Activated naive CD4-positive, alpha-beta T cell (primary cell): ENCODE measurements around the gene GPA33.
A peak's percentile ranks its signal among the peaks of the same experiment; 100 is the strongest.

ENCODE experiments used
- DNase-seq, 4 experiments: peaks; one replicate each; lab custom pipeline; 2025; lab: John Stamatoyannopoulos, UW

GPA33 gene

DNA sequence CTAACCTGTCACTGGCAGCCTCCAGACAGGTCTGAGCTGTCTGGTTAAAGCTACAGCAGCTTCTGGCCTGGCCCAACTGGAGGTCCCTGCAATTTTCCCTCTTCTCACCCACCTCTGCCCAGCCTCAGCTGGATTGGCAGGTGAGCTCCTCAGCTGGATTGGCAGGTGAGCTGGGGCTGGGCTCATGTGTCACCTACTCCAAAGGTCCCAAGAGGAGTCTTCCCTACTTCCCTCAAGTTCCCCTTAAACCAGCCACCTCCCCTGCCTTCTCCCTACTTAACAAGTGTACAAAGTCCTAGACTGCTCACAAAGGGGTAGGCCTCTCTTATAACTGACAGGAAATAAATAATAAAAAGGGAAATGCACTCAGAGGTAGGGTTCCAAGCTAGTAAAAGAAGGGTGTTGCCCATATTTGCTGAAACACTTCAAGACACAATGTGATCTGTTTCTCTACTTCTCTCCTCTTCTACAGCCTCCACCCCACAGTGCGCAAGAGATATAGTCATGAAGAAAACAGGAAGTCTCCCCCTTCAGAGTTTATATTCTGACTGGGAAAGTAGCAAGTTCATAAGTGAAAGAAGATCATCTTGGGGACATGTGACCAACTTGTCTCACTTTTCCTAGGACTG, at the start of gene GPA33:
TSS of gene GPA33 (minus strand) at position 64 of the 629 bp plus-strand sequence. CDS start 90 bp downstream, outside the sequence.
- DNase-seq: peak in 1 of 4 experiments; percentile 20

DNA sequence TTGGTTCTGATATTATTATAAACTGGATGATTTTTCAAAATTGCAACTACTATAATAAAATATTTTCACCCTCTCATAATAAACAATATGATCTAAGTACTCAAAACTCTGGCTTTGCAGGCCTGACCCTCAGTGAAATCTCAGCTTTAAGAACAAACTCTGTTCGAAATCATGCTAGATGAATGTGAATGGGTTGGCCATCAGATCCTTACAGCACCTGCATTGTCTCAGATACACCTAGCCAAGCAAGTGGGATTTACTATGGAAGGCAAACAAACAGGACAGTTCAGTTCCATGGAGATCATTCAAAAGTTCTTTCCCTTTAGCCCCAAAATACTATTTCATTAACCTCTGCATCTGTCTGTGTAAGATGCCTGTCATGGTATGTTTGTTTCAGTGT, 48.5 kb upstream of the GPA33 start:
- no peak for DNase-seq

DNA sequence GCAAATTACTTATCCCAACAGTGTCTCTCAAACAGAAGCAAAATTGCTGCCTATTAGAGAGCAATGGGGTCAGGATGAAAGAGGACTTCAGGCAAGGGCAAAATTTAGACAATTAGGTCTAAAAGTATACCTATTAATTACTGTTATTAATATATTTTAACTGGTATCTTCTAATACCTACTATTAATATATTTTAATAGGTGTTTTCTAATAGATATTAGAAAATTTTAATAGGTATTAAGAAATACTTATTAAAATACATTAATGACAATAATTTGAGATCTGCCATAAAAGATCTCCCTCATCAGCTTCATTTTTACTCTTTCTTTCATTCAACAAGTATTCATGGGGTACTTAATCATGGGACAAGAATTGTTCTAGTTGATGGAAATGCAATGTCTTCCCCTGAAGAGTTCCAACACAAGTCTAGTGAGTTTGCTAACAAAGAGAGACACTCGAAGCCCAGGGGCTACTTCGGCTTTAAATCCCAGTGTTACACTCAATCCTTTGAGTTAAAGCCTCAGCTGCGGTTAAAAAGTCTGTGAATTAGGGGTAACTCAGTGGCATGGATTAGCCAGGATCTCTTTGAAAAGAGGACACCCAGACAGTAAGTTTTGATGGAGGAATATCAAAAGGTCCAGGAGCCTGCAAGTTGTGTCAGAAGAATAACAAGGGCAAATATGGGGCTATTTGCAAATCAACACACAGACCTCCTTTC, 47.8 kb upstream of the GPA33 start:
- DNase-seq: no peak

DNA sequence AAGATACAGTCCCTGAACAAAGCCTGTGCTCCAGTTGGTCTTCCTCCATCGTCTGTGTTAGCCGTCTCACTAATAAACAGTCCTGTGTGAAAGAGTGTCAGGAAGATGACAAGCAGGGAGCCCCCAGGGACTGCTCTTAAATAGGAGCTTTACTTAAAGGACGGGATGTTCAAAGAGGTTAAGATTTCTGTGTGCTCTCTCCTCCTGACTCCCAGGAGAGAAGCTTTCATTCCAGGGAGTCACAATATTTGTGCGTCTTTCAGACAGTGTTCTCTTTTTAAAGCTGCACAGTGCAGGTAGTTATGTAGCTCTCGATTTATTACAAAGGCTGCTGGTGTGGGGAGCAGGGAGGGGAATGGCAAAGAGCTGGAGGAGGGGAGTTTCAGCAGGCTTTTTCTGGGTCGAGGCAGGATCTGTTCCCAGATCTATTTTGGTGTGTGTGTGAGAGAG, 47.2 kb upstream of the GPA33 start:
- DNase-seq: no peak

DNA sequence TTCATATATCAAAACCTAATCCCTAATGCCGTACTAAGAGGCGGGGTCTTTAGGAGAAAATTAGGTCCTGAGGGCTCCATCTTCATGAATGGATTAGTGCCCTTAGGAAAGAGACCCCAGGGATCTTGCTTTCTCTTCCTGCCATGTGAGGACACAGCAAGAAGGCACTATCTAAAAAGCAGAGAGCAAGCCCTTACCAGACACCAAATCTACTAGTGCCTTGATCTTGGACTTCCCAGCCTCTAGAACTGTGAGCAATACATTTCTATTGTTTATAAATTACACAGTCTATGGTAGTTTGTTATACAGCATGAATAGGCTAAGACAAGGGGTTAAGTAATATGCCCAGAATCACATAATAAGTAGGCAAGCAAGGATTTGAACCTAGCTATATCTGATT, 46.6 kb upstream of the GPA33 start:
- DNase-seq: no peak

- DNase-seq: no peak
Observed at GRCh38 chr1:167136191-167136614, 46.0 kb upstream of the GPA33 start.

GRCh38 chr1:167135281-167135840, 45.2 kb upstream of the GPA33 start:
- DNase-seq: no peak

DNA sequence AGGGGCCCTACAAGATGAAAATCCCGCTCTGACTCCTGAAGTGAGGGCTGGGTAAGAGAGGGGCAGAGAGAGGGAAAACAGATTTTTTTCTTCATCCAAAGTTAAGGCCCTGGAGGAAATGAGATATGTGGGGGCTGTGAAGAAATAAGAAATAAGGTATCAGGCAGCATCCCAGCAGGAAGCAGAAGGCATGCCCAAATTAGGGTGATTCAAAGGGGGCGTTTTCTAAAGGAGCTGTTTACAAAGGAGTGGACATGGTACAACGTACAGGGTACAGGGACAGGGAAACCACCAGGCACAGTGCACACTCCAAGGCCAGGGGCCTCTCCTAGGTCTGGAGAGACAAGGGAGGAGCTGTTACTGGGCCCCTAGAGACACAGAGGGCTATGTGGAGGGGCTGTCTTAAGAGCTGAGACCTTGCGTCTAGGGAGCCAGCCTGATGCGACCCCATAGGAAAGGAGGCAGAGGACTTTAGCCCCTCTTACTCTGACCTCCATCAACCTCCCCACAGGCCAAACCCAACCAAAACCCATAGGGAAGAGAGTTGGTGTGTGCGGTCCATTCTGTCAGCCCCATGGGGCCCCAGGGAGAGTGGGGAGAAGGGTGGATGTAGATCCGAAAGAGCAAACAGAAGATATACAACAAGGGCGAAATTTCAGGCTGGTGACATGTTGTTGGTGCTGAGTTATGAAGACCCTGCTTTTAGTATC, 42.3 kb upstream of the GPA33 start:
- no peak for DNase-seq

DNA sequence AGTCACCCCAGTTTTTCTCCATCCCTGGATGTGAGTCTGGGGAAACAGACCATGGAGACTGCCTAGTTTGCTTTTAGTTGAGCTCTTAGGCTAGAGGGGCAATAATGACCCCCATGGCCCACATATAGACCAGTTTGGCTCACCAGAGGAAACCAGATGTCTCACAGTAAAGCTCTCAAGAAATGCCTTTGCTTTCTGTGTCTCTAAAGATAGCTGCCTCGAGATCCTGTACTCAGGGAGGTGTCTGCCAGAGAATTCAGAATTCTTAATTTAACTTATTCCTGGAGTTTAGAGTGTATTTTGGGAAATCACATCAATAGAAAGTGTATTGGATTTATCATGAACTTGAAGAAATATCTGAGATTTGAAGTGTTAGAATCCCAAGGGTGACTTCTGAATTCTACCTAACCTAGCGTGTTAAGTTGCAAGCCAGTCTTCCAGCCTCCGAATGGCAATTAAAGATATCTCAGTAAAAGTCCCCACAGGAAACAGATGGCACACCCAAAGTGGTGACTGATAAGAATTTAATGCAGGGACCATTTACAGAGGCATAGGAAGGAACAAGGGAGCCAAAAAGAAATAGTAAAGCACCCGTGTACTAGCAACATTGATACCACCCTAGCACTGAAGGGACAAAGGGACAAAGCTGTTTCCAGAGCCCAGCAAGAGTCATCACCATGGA, 40.8 kb upstream of the GPA33 start:
- no peak for DNase-seq

DNA sequence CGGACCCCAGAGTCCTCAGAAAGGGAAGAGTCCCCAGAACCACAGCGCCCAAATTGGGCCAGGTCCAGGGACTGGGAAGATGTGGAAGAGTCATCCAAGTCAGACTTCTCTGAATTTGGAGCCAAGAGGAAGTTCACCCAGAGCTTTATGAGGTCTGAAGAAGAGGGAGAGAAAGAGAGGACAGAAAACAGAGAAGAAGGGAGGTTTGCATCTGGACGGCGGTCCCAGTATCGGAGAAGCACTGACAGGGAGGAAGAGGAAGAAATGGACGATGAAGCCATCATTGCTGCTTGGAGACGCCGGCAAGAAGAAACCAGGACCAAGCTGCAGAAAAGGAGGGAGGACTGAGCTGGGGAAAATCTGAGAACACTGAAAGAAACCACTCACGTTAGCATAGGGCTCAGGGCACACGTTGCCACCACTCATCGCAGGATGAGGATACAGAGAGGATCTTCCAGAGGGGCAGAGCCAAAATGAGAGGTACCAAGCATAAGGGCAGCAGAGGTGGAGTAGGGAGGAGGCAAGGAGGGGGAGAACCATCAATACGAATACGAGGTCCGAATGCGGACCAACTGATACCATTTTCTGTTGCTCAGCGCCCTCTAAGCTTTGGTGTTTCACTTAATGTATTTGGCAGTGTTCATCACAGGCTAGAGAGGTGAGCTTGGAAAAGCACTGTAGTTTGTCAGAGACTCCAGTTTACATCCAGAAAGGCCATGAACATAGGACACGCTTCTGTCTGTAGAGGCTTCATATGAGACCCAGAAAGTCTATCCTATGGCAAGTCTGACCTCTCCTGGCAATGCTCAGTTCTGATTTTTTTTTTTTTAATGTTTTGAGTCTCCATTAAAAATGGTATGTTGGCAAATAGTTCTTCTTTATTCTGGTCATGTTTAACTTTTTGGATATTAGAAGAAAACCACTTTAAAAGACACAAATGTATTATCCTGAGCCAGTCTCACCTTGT, 38.4 kb upstream of the GPA33 start:
- no peak for DNase-seq

- no peak for DNase-seq
Observed at GRCh38 chr1:167127661-167128060, 37.5 kb upstream of the GPA33 start.

DNA sequence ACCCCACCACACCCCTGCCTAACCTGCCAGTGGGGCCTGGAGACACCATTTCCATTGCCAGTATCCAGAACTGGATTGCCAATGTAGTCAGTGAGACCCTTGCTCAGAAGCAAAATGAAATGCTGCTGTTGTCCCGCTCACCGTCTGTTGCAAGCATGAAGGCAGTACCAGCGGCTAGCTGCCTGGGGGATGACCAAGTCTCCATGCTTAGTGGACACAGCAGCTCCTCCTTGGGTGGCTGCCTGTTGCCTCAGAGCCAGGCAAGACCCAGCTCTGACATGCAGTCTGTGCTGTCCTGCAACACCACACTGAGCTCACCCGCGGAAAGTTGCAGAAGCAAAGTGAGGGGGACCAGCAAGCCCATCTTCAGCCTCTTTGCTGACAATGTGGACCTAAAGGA, 37.1 kb upstream of the GPA33 start:
- no peak for DNase-seq

DNA sequence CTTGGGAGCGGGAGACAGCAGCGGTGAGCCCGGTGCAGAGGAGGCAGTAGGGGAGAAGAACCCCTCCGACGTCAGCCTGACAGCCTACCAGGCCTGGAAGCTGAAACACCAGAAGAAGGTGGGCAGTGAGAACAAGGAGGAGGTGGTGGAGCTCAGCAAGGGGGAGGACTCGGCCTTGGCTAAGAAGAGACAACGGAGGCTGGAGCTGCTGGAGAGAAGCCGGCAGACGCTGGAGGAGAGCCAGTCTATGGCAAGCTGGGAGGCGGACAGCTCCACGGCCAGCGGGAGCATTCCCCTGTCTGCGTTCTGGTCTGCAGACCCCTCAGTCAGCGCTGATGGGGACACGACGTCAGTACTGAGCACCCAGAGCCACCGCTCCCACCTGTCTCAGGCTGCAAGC, 36.6 kb upstream of the GPA33 start:
- no peak for DNase-seq

DNA sequence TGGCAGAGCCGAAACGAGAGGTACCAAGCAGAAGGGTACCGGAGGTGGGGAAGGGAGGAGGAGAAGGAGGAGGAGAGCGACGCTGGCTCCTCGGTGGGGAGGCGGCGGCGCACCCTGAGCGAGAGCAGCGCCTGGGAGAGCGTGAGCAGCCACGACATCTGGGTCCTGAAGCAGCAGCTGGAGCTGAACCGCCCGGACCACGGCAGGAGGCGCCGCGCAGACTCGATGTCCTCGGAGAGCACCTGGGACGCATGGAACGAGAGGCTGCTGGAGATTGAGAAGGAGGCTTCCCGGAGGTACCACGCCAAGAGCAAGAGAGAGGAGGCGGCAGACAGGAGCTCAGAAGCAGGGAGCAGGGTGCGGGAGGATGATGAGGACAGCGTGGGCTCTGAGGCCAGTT, 36.1 kb upstream of the GPA33 start:
- DNase-seq: no peak

DNA sequence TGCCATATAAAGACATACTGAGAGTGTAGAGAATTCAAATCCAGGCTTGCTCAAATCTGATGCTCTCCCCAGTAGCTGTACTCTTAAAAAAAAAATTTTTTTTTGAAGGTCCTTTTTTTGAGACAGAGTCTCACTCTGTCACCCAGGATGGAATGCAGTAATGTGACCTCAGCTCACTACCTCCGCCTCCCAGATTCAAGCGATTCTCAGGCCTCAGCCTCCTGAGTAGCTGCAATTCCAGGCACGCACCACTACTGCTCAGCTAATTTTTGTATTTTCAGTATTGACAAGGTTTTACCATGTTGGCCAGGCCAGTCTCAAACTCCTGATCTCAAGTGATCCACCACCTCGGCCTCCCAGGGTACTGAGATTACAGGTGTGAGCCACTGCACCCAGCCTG, 32.4 kb upstream of the GPA33 start:
- no peak for DNase-seq

DNA sequence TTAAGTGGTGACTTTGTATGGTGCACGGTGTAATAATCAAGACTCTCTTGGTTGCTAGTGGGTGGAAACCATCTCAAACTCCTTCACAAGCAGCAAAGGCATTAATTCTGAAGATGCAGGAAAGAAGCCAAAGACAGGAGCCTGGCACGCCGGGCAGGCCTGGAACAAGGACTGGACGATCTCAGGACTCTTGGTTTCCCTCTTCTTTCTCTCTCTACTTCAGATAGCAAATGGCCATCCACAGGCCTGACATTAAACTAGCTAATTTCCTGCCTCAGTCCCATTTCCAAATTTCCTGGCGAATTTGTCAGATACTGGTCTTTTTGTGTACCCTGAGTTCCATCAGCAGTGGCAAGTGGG, 31.9 kb upstream of the GPA33 start:
- DNase-seq: no peak

- DNase-seq: peak in 2 of 4 experiments; percentile 22 to 27
Observed at GRCh38 chr1:167121375-167122120, 31.4 kb upstream of the GPA33 start.

DNA sequence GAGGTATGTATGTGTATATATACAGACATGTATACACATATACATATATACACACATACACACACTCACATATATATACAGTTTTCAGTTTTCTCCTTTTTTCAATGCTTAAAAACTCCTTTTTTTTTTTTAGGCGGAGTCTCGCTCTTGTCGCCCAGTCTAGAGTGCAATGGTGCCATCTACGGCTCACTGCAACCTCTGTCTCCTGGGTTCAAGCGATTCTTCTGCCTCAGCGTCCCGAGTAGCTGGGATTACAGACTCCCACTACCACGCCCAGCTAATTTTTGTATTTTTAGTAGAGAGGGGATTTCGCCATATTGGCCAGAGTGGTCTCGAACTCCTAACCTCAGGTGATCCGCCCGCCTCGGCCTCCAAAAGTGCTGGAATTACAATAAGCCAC, 30.7 kb upstream of the GPA33 start:
- DNase-seq: peak in 1 of 4 experiments; percentile 5

- DNase-seq: no peak
Observed at GRCh38 chr1:167119696-167120095, 29.5 kb upstream of the GPA33 start.

- no peak for DNase-seq
Observed at GRCh38 chr1:167118188-167118587, 28.0 kb upstream of the GPA33 start.
